IPS DF 6.9 (cell line): Measurements from ENCODE around the gene RINL.
"Not testable (repeated sequence)": the region's sequence is repeated elsewhere in the genome, so short reads cannot be mapped to it uniquely, and the experiment has no call there.

Experiments
- DNase-seq: peaks from one replicate; pipeline ENCODE4 v3.0.0-alpha.2; 2013; ENCODE audit warnings: low read depth, low spot score
- H3K27ac ChIP-seq: one replicate; pipeline ENCODE4 v1.5.1; 2013; ENCODE audit warnings: low read length, control low read depth
- H3K27me3 ChIP-seq: 2 replicates; pipeline ENCODE4 v1.6.1; 2013; ENCODE audit warnings: mild to moderate bottlenecking, low read length; ENCODE audit not compliant: control insufficient read depth, insufficient read depth
- H3K36me3 ChIP-seq: 2 replicates; pipeline ENCODE4 v1.6.1; 2013; ENCODE audit warnings: low read length; ENCODE audit not compliant: control insufficient read depth, insufficient read depth
- H3K4me1 ChIP-seq: 2 replicates; pipeline ENCODE4 v1.6.1; 2013; ENCODE audit warnings: low read length; ENCODE audit not compliant: control insufficient read depth, insufficient read depth
- H3K4me3 ChIP-seq: 2 replicates; pipeline ENCODE4 v1.5.1; 2013; ENCODE audit warnings: mild to moderate bottlenecking, low read length
- H3K9me3 ChIP-seq: 2 replicates; pipeline ENCODE4 v1.6.1; 2013; ENCODE audit warnings: low read length, inconsistent platforms; ENCODE audit not compliant: control insufficient read depth, insufficient read depth
- WGBS: extraction: QIAGEN DNeasy Blood & Tissue Kit; methylation state at CpG from one replicate; pipeline ENCODE4 v1.1.7; 2013; ENCODE audit warnings: mixed read lengths, missing lambda C conversion rate; ENCODE audit not compliant: insufficient read length, insufficient coverage; 5-methylcytosine and 5-hydroxymethylcytosine counted together

RINL gene

DNA sequence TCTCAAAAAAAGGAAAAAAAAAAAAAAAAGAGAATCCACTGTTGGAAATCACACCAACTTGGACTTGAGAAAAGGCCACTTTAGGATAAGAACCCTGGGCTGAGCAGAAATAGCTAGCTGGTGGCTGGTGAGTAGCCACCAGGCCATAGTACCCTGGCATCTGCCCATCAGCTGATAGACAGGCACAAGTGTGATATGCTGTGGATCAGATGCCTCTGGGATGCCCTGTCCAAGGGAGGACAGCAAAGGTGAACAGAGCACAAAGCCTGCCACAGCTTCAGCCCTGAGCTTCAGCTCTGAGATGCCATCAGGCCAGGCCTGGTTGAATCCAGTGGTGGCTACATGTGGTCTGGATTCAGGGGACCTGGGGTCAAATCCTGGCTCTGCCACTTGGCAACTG, 12.6 kb upstream of the RINL start:
- DNase-seq: no peak
- no peak overlapping the region for H3K27ac ChIP-seq
- H3K27me3 ChIP-seq: no peaks in the 10 kb centered on the region
- no peaks in the 10 kb centered on the region for H3K36me3 ChIP-seq
- no peaks in the 10 kb centered on the region for H3K9me3 ChIP-seq
- H3K4me3 ChIP-seq: no peak overlapping the region
- no peaks in the 10 kb centered on the region for H3K4me1 ChIP-seq

GRCh38 chr19:38889803-38890202, 11.7 kb upstream of the RINL start:
- H3K4me1 ChIP-seq: no peaks in the 10 kb centered on the region
- H3K36me3 ChIP-seq: no peaks in the 10 kb centered on the region
- no CpG with 5 or more reads among the region's 8 CpGs for WGBS
- H3K4me3 ChIP-seq: no peak overlapping the region
- no peaks in the 10 kb centered on the region for H3K9me3 ChIP-seq
- H3K27me3 ChIP-seq: no peaks in the 10 kb centered on the region
- H3K27ac ChIP-seq: no peak overlapping the region
- DNase-seq: no peak

- Histone ChIP-seq H3K4me3 (no peak overlapping the region), H3K27ac (no peak overlapping the region), H3K27me3 (no peaks in the 10 kb centered on the region), H3K4me1 (no peaks in the 10 kb centered on the region), H3K36me3 (no peaks in the 10 kb centered on the region), H3K9me3 (no peaks in the 10 kb centered on the region)
- DNase-seq: no peak
- no CpG with 5 or more reads among the region's 17 CpGs for WGBS
These were observed 10.8 kb upstream of the RINL start for GRCh38 chr19:38888876-38889275.

GRCh38 chr19:38884691-38885090, 6.6 kb upstream of the RINL start:
- not testable (repeated sequence) for H3K27me3 ChIP-seq, H3K4me3 ChIP-seq, DNase-seq, H3K27ac ChIP-seq, H3K9me3 ChIP-seq, H3K36me3 ChIP-seq, H3K4me1 ChIP-seq
- no CpG with 5 or more reads among the region's 3 CpGs for WGBS

DNA sequence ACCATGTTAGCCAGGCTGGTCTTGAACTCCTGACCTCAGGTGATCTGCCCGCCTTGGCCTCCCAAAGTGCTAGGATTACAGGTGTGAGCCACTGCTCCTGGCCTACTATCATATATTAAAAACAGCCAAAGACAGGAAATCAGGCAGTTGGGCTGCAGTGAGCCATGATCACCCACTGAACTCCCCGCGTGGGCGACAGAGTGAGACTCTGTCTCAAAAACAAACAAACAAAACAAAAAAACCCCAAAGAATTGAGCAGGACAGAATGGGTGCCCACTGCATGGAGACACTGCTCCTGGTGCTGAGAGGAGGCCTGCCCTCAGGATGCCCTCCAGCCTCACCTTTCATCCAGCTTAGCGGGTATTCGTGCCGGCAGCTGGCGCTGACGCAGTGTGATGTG, 5.2 kb upstream of the RINL start:
- no CpG with 5 or more reads among the region's 9 CpGs for WGBS
- H3K9me3 ChIP-seq: no peaks in the 10 kb centered on the region
- no peak for DNase-seq
- no peaks in the 10 kb centered on the region for H3K36me3 ChIP-seq
- H3K4me3 ChIP-seq: no peak overlapping the region
- H3K27ac ChIP-seq: no peak overlapping the region
- H3K4me1 ChIP-seq: no peaks in the 10 kb centered on the region
- H3K27me3 ChIP-seq: no peaks in the 10 kb centered on the region

- WGBS: no CpG with 5 or more reads among the region's 19 CpGs
- no peaks in the 10 kb centered on the region for H3K9me3 ChIP-seq
These were observed 3.0 kb upstream of the RINL start for GRCh38 chr19:38880882-38881609.

DNA sequence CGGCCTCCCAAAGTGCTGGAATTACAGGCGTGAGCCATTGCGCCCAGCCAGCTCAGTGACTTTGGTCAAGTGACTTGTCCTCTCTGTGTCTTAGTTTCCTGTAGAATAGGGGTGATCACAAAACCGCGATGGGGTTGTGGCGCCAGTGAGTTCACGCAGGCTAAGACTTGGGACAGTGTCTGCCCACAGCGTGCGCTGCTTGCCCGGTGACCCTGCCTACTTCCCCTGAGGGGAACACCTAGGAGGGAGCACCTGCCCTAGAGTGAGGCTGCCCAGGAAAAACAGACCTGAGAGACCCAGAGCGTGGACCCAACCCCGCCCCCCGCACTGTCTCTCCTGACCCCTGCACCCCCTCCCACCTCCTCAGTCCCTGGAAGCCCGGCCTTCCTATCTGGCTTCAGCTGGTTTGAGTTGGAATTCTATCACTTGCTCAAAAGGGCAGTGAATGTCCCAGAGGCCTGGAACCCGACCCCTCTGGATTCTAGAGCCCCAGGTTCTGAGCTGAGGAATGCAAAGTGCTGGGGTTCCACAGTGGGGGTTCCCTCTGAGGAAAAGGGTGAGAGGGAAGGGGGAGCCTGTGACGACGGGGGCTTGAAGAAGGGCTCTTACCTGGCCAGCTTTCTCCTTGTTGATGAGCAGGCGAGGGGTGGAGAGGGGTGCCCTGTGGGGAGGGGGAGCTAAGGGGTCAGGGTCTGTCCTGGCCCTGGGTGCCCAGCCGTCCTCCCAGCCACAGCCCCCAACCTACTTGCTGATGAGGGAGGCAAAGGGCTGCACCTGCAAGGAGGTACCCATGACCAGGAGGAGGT, 2.2 kb upstream of the RINL start:
- Histone ChIP-seq H3K36me3 (no peaks in the 10 kb centered on the region), H3K9me3 (no peaks in the 10 kb centered on the region), H3K4me1 (peaks cover 3% of the 10 kb centered on the region; the same call in 1 of the 2 replicates), H3K27me3 (no peaks in the 10 kb centered on the region), H3K4me3 (no peak overlapping the region), H3K27ac (no peak overlapping the region)
- no CpG with 5 or more reads among the region's 19 CpGs for WGBS
- no peak for DNase-seq

More at GRCh38 chr19:38880882-38881609, 3.0 kb upstream of the RINL start:
- H3K4me1 ChIP-seq: peaks cover 3% of the 10 kb centered on the region; the same call in 1 of the 2 replicates
- no peak overlapping the region for H3K27ac ChIP-seq
- no peak for DNase-seq
- H3K27me3 ChIP-seq: no peaks in the 10 kb centered on the region
- no peak overlapping the region for H3K4me3 ChIP-seq
- H3K36me3 ChIP-seq: no peaks in the 10 kb centered on the region

- Histone ChIP-seq H3K27me3 (no peaks in the 10 kb centered on the region), H3K4me1 (peaks cover 3% of the 10 kb centered on the region; the same call in 1 of the 2 replicates), H3K27ac (no peak overlapping the region), H3K36me3 (no peaks in the 10 kb centered on the region), H3K9me3 (no peaks in the 10 kb centered on the region), H3K4me3 (no peak overlapping the region)
- DNase-seq: no peak
- WGBS: no CpG with 5 or more reads among the region's 11 CpGs
These were observed 1.3 kb upstream of the RINL start for GRCh38 chr19:38879400-38879751.

DNA sequence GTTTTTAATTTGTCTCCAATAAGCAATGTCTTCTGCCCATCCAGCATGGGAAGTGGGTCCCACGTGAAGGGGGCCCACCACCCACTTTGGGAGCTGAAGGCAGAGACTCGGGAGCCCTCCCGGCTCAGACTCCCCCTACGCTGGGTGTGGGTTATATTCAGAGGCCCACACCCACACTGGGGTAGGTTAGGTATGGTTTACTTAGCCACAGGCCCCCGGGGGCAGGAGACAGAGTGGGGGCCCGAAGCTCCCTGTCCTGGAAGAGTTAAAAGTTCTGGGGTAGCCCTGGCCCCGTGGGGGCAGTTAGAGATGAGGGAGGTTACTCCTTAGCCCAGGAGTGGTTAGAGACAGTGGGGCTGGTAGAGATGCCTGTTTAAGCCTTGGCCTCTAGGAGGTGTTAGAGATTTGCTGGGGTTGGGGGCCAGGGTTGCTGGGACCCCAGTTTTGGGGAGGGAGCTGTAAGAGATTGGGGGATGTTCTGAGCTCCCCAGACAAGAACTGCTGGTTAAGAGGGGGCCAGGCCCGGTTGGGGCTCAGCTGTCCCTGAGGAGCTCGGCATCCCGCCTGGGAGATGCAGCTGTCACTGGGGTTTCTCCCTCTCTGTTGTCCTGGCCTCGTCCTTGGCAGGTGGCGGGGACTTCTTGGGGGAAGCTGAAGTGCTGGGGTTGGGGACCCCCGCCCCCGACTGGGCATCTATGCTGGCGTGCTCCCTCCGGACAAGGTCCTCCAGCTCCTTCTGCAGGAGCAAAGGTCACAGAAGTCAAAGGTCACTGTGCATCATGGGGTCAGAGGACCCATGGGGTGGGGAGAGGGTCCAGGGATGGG, 712 bp upstream of the RINL start:
- Histone ChIP-seq H3K27me3 (no peaks in the 10 kb centered on the region), H3K27ac (no peak overlapping the region), H3K4me1 (peaks cover 3% of the 10 kb centered on the region; the same call in 1 of the 2 replicates), H3K36me3 (no peaks in the 10 kb centered on the region), H3K4me3 (no peak overlapping the region), H3K9me3 (no peaks in the 10 kb centered on the region)
- DNase-seq: no peak
- WGBS: no CpG with 5 or more reads among the region's 16 CpGs

- no peak for DNase-seq
- WGBS: no CpG with 5 or more reads among the region's 6 CpGs
- H3K36me3 ChIP-seq: no peaks in the 10 kb centered on the region
These were observed 2.2 kb downstream of the RINL start for GRCh38 chr19:38875656-38876395.

More at GRCh38 chr19:38875656-38876395, 2.2 kb downstream of the RINL start:
- H3K4me1 ChIP-seq: peaks cover 3% of the 10 kb centered on the region; the same call in 1 of the 2 replicates
- H3K27ac ChIP-seq: no peak overlapping the region
- H3K4me3 ChIP-seq: no peak overlapping the region
- no peaks in the 10 kb centered on the region for H3K9me3 ChIP-seq
- no peaks in the 10 kb centered on the region for H3K27me3 ChIP-seq
